GM12878 (cell line): Measurements from ENCODE around the gene IQGAP3. TPM values are rescaled to one million over a fixed set of nuclear protein-coding genes. Genes with fewer than 3 reads are reported as not detected.

Experiments
- ATAC-seq: fragments of 200-7000 bp; cut with Tn5 transposase; 3 replicates; pipeline ENCODE4 v1.9.1; 2020; ENCODE audit warnings: mild to moderate bottlenecking, moderate library complexity
- BruUV-seq: library from RNA; stranded (reverse); fragments of 400-500 nt; replicated peaks from 2 replicates; lab custom pipeline; 2021; lab: Mats Ljungman, UMichigan
- CTCF ChIA-PET: fragments of 300-600 bp; sonication (Branson Sonifier 250); formaldehyde crosslinking; extraction: SDS; loops from one replicate; lab custom pipeline; 2021; ENCODE audit warnings: inconsistent platforms; lab: Yijun Ruan, JAX
- POLR2A ChIA-PET: fragments of 350-600 bp; formaldehyde crosslinking; extraction: SDS; loops from one replicate; lab custom pipeline; 2021; ENCODE audit warnings: inconsistent platforms; lab: Charles Lee
- RAD21 ChIA-PET: fragments of 300-600 bp; sonication (Branson Sonifier 250); formaldehyde crosslinking; loops from one replicate; lab custom pipeline; 2023; ENCODE audit warnings: antibody characterized with exemption; ENCODE audit not compliant: unreplicated experiment; lab: Charles Lee
- SMC1A ChIA-PET: fragments of 300-600 bp; sonication (Branson Sonifier 250); formaldehyde crosslinking; loops from one replicate; lab custom pipeline; 2023; ENCODE audit not compliant: unreplicated experiment, uncharacterized antibody; lab: Charles Lee
- DNase-seq: peaks from one replicate; pipeline ENCODE4 v3.0.0-alpha.2; 2011; ENCODE audit warnings: low read depth, low spot score
- FAIRE-seq: peaks from 3 replicates; lab custom pipeline; 2011; peaks lifted over from hg19 to GRCh38; lab: Jason Lieb, UNC
- H2AFZ ChIP-seq: 2 replicates; pipeline ENCODE4 v1.6.0; 2011; ENCODE audit warnings: low read depth, low read length, control low read depth; ENCODE audit not compliant: control insufficient read depth
- H3K27ac ChIP-seq: 2 replicates; pipeline ENCODE4 v1.5.1; 2011; ENCODE audit warnings: control low read depth; ENCODE audit not compliant: control insufficient read depth, insufficient read depth
- H3K27me3 ChIP-seq, 2 experiments: replicated peaks in 1 of 2; 2 replicates each; pipeline versions ENCODE4 v1.6.0 to v1.6.1; 2011; ENCODE audit warnings: low read length in 1 of 2; ENCODE audit not compliant: control insufficient read depth in 2 of 2, insufficient read depth in 2 of 2
- H3K36me3 ChIP-seq, 2 experiments: 2 replicates each; pipeline ENCODE4 v1.5.1; 2011; ENCODE audit warnings: low read length in 1 of 2; ENCODE audit not compliant: control insufficient read depth in 2 of 2, insufficient read depth in 2 of 2
- H3K4me1 ChIP-seq: 2 replicates; pipeline ENCODE4 v1.6.1; 2011; ENCODE audit warnings: mild to moderate bottlenecking, low read length, moderate library complexity, mixed read lengths; ENCODE audit not compliant: control insufficient read depth, insufficient read depth
- H3K4me2 ChIP-seq: 2 replicates; pipeline ENCODE4 v1.6.0; 2011; ENCODE audit warnings: control low read depth; ENCODE audit not compliant: control insufficient read depth, insufficient read depth
- H3K4me3 ChIP-seq: fragments of 200-600 bp; sonication (generic); 2 replicates; pipeline ENCODE4 v1.5.1; 2016
- H3K79me2 ChIP-seq: 2 replicates; pipeline ENCODE4 v1.6.0; 2011; ENCODE audit warnings: low read length; ENCODE audit not compliant: control insufficient read depth, insufficient read depth
- H3K9ac ChIP-seq: 2 replicates; pipeline ENCODE4 v1.8.0; 2011; ENCODE audit warnings: low read length, control low read depth, mixed read lengths; ENCODE audit not compliant: control insufficient read depth, insufficient read depth
- H3K9me3 ChIP-seq: replicated peaks from 3 replicates; pipeline ENCODE4 v1.5.1; 2011; ENCODE audit warnings: mild to moderate bottlenecking, low read length; ENCODE audit not compliant: control insufficient read depth, insufficient read depth
- H4K20me1 ChIP-seq: 2 replicates; pipeline ENCODE4 v1.6.0; 2011; ENCODE audit not compliant: control insufficient read depth, insufficient read depth
- BHLHE40 ChIP-seq, 2 experiments: fragments of 450-650 bp in 1 of 2; IDR thresholded peaks; 2 replicates each; pipeline ENCODE4 v1.6.1; 2011 to 2017; ENCODE audit warnings: low read depth in 2 of 2, borderline replicate concordance in 1 of 2, improper control_type of control experiment in 1 of 2, low read length in 1 of 2, mild to moderate bottlenecking in 1 of 2
- BMI1 ChIP-seq: fragments of 450-650 bp; IDR thresholded peaks from 2 replicates; pipeline ENCODE4 v1.6.1; 2016; ENCODE audit warnings: mild to moderate bottlenecking, moderate library complexity, borderline replicate concordance
- EP300 ChIP-seq, 2 experiments: fragments of 150-350 bp in 1 of 2; IDR thresholded peaks; 2 replicates each; pipeline ENCODE4 v1.6.1; 2011 to 2012; ENCODE audit warnings: low read depth in 2 of 2, low read length in 2 of 2, borderline replicate concordance in 1 of 2, improper control_type of control experiment in 1 of 2, inconsistent platforms in 1 of 2; ENCODE audit not compliant: control insufficient read depth in 1 of 2
- FOS ChIP-seq: IDR thresholded peaks from 3 replicates; pipeline ENCODE4 v1.6.1; 2011; ENCODE audit warnings: borderline replicate concordance; ENCODE audit not compliant: insufficient read length; ENCODE audit errors: extremely low read depth
- FOXK2 ChIP-seq: fragments of 450-650 bp; IDR thresholded peaks from 2 replicates; pipeline ENCODE4 v1.6.1; 2017; ENCODE audit warnings: mild to moderate bottlenecking, moderate library complexity
- HCFC1 ChIP-seq: fragments of 150-350 bp; IDR thresholded peaks from 2 replicates; pipeline ENCODE4 v1.6.1; 2014; ENCODE audit warnings: low read length
- NRF1 ChIP-seq: conservative IDR thresholded peaks from 2 replicates; pipeline ENCODE4 v1.6.1; 2011; ENCODE audit warnings: mild to moderate bottlenecking, low read depth, low read length, improper control_type of control experiment
- RELA ChIP-seq: fragments of 450-650 bp; IDR thresholded peaks from 2 replicates; pipeline ENCODE4 v1.8.0; 2014; ENCODE audit warnings: borderline replicate concordance; ENCODE audit not compliant: partially characterized antibody
- RFX5 ChIP-seq: IDR thresholded peaks from 2 replicates; pipeline ENCODE4 v1.6.1; 2011; ENCODE audit warnings: low read depth, low read length, improper control_type of control experiment
- SMARCA5 ChIP-seq: fragments of 450-650 bp; IDR thresholded peaks from 2 replicates; pipeline ENCODE4 v1.6.1; 2017; ENCODE audit warnings: mild to moderate bottlenecking
- SMC3 ChIP-seq: IDR thresholded peaks from 2 replicates; pipeline ENCODE4 v1.6.1; 2011; ENCODE audit warnings: low read length, improper control_type of control experiment, borderline replicate concordance
- STAT3 ChIP-seq: IDR thresholded peaks from 2 replicates; pipeline ENCODE4 v1.6.1; 2011; ENCODE audit warnings: low read depth, low read length, improper control_type of control experiment
- SUZ12 ChIP-seq: fragments of 200-600 bp; sonication (generic); IDR thresholded peaks from one replicate; pipeline ENCODE4 v1.6.1; 2018; ENCODE audit warnings: antibody characterized with exemption, mild to moderate bottlenecking; ENCODE audit not compliant: unreplicated experiment
- YY1 ChIP-seq: IDR thresholded peaks from 2 replicates; pipeline ENCODE4 v1.6.1; 2011; ENCODE audit warnings: low read depth, mild to moderate bottlenecking, low read length
- ZBED1 ChIP-seq: IDR thresholded peaks from 2 replicates; pipeline ENCODE4 v1.6.1; 2016; ENCODE audit warnings: borderline replicate concordance
- ZBTB11 ChIP-seq: fragments of 450-650 bp; formaldehyde crosslinking; IDR thresholded peaks from 2 replicates; pipeline ENCODE4 v1.5.0; 2022; ENCODE audit warnings: mild to moderate bottlenecking, missing genetic modification characterization
- ZNF592 ChIP-seq: fragments of 450-650 bp; IDR thresholded peaks from 2 replicates; pipeline ENCODE4 v1.6.1; 2017; ENCODE audit warnings: mild to moderate bottlenecking, moderate library complexity
- WGBS: methylation state at CpG from one replicate; pipeline ENCODE4 v1.1.6; 2016; ENCODE audit warnings: low lambda C conversion rate; ENCODE audit not compliant: insufficient replicate concordance, insufficient coverage; ENCODE audit errors: missing lambda C conversion rate; 5-methylcytosine and 5-hydroxymethylcytosine counted together
- in situ Hi-C: fragments of 300-500 bp; cut with MboI; formaldehyde crosslinking; loops from 9 replicates; pipeline ENCODE4 v1.14.3; 2018; ENCODE audit warnings: mixed read lengths
- intact Hi-C: fragments of 100-400 bp; cut with micrococcal nuclease; formaldehyde crosslinking; loops from one replicate; pipeline ENCODE4 v1.14.2; 2022; ENCODE audit not compliant: unreplicated experiment
- polyA plus RNA-seq, 11 experiments: library from polyadenylated mRNA; depleted of rRNA in 4 of 11; unstranded in 6 of 11; stranded (reverse) in 5 of 11; fragments of >200 nt; fragmentation: Nextera tagmentation in 4 of 11; fragmentation: Illumina TruSeq in 1 of 11; extraction: Ambion mirVana in 4 of 11; extraction: Trizol in 1 of 11; gene quantifications; 1 replicate in 1 of 11; 2 replicates in 10 of 11; pipeline versions ENCODE4 v1.2.1 to v1.2.3, GENCODE V29; 2011 to 2016; ENCODE audit warnings: inconsistent platforms in 2 of 11, missing spikeins in 2 of 11, low read depth in 1 of 11
- total RNA-seq, 4 experiments: library from RNA; depleted of rRNA in 3 of 4; stranded (reverse); fragments of >200 nt in 3 of 4; fragmentation: Illumina TruSeq in 1 of 4; extraction: Trizol in 1 of 4; gene quantifications; 2 replicates each; pipeline versions ENCODE4 v1.2.1 to v1.2.3, GENCODE V29; 2013 to 2021

The IQGAP3 gene
- total and polyA plus RNA-seq, 10 of the 15 experiments (the other 5 are each of a cell fraction or from before 2014, with no cell fraction given) = 1.1 to 10.7 (median 7.9) TPM

- CTCF ChIA-PET = interaction anchor here (0.6 to 1.5 kb wide), 3 partner anchors 9 to 626 kb away, joined by 3 to 8 read pairs (median 3); no protein-coding TSS in a partner anchor
- in situ Hi-C loops (no loop called here), intact Hi-C loops (no loop called here)
- FAIRE-seq = no peak
- no peak for DNase-seq
- no peak overlapping the region for H3K27ac ChIP-seq
- no peak overlapping the region for H3K4me2 ChIP-seq
- no peak for ATAC-seq
- H2AFZ ChIP-seq = no peak overlapping the region
- no peak overlapping the region for H3K9ac ChIP-seq
- peaks cover 10% of the 10 kb centered on the region for H3K4me1 ChIP-seq
- no peaks in the 10 kb centered on the region for H4K20me1 ChIP-seq
- WGBS = 92% methylated on average over 18 of the region's 18 CpGs
- no peaks in the 10 kb centered on the region for H3K27me3 ChIP-seq
- POLR2A ChIA-PET = no interaction called here
- no peaks in the 10 kb centered on the region for H3K9me3 ChIP-seq
- no peaks in the 10 kb centered on the region for H3K79me2 ChIP-seq
- BruUV-seq = no TSS peak
- no peak overlapping the region for H3K4me3 ChIP-seq
- H3K36me3 ChIP-seq = no peaks in the 10 kb centered on the region; a peak in 2 of 4 replicates
- RAD21 ChIA-PET = no interaction called here
- SMC1A ChIA-PET = no interaction called here
- TF ChIP-seq YY1 (no peak), RFX5 (no peak), STAT3 (no peak), BHLHE40 (IDR thresholded peaks at IDR 0.05; ENCODE audit: borderline replicate concordance in 1 of 2, low read depth in 2 of 2, low read length in 1 of 2) (no peak), NRF1 (no peak), ZBED1 (no peak), ZBTB11 (CRISPR knock-in tag) (no peak), EP300 (IDR thresholded peaks at IDR 0.05; ENCODE audit: borderline replicate concordance in 1 of 2, control insufficient read depth in 1 of 2, low read depth in 2 of 2, low read length in 2 of 2) (no peak), BMI1 (no peak), FOXK2 (no peak), ZNF592 (no peak), SUZ12 (no peak), HCFC1 (no peak), SMARCA5 (no peak), RELA (no peak), FOS (no peak), SMC3 (no peak)
These were observed 42.4 kb downstream of the IQGAP3 start for GRCh38 chr1:156530006-156530405.
